ENCODE data around the gene DLGAP1. TPM values are rescaled to one million over a fixed set of nuclear protein-coding genes. Genes with fewer than 3 reads are reported as not detected.

The DLGAP1 gene
- total RNA-seq, 1 donor from 2014 or later: 11.5 TPM

DNA sequence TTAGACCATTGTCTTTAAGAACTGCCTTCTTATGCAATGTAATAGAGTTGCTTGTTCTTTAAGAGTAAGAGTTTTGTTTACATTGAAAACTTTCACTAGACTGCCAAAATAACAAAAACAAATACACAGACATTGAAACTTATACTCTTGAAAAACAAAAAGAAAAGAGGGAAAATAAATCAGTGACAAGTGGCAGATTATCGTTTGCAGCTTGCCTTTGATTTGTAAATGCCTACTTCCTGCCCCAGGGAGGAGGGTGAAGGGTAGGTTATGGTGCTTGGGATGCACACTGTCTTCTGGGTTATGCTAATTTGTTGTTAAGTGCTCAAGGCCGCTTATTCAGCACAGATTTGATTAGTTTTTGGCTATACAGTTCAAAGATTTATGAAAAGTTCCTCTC, 806.5 kb downstream of the DLGAP1 start:
- DNase-seq (ENCODE audit: low read depth, low spot score): no peak
- Mint-ChIP-seq H3K27ac (ENCODE audit: unreplicated experiment) (no peak overlapping the region), H3K4me1 (peaks cover 44% of the 10 kb centered on the region), H3K4me3 (no peak overlapping the region), H3K27me3 (ENCODE audit: low read depth) (no peaks in the 10 kb centered on the region), H3K36me3 (ENCODE audit: low read depth) (no peaks in the 10 kb centered on the region), H3K9me3 (no peaks in the 10 kb centered on the region)
- TF ChIP-seq, protein P1, sequence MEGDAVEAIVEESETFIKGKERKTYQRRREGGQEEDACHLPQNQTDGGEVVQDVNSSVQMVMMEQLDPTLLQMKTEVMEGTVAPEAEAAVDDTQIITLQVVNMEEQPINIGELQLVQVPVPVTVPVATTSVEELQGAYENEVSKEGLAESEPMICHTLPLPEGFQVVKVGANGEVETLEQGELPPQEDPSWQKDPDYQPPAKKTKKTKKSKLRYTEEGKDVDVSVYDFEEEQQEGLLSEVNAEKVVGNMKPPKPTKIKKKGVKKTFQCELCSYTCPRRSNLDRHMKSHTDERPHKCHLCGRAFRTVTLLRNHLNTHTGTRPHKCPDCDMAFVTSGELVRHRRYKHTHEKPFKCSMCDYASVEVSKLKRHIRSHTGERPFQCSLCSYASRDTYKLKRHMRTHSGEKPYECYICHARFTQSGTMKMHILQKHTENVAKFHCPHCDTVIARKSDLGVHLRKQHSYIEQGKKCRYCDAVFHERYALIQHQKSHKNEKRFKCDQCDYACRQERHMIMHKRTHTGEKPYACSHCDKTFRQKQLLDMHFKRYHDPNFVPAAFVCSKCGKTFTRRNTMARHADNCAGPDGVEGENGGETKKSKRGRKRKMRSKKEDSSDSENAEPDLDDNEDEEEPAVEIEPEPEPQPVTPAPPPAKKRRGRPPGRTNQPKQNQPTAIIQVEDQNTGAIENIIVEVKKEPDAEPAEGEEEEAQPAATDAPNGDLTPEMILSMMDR (conservative IDR thresholded peaks at IDR 0.05): no peak

DNA sequence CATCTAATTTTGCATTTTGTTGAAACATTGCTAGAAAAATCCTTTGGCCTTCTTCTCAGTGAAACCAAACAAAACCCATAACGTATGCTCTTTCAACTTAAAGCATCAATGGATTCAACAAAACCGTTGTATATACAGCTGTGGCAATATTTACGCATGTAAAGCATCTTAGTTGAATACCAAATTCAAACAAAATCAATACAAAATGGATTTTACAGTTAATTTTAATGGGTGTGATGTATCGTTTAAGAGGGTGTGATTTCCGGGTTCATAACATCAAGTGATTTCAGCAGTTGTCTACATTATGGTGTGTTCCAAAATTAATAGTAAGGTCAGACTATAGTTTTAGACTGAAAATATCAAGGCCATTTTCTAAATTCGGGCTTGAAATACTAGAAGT, 806.9 kb downstream of the DLGAP1 start:
- DNase-seq (ENCODE audit: low read depth, low spot score): no peak
- H3K27ac Mint-ChIP-seq (ENCODE audit: unreplicated experiment): no peak overlapping the region
- H3K27me3 Mint-ChIP-seq (ENCODE audit: low read depth): no peaks in the 10 kb centered on the region
- no peak overlapping the region for H3K4me3 Mint-ChIP-seq
- TF ChIP-seq, protein P1 (conservative IDR thresholded peaks at IDR 0.05): no peak
- peaks cover 40% of the 10 kb centered on the region for H3K4me1 Mint-ChIP-seq
- H3K36me3 Mint-ChIP-seq (ENCODE audit: low read depth): no peaks in the 10 kb centered on the region
- H3K9me3 Mint-ChIP-seq: no peaks in the 10 kb centered on the region

DNA sequence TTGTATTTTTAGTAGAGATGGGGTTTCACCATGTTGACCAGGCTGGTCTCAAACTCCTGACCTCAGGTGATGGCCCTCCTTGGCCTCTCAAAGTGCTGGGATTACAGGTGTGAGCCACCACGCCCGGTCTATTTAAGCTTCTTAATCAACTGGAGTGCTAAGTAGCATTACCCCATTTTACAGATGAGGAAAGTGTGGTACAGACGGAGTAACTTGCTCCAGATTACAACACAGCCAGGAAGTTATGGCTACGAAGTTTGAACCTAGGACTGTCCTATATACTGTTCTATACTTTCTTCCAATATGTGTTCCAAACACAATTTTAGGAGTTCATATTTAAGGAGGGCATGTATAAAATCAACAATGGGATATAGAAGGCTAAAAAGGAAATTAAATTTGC, 807.5 kb downstream of the DLGAP1 start:
- no peak for DNase-seq (ENCODE audit: low read depth, low spot score)
- no peaks in the 10 kb centered on the region for H3K9me3 Mint-ChIP-seq
- TF ChIP-seq, protein P1 (conservative IDR thresholded peaks at IDR 0.05): no peak
- H3K4me3 Mint-ChIP-seq: no peak overlapping the region
- H3K27me3 Mint-ChIP-seq (ENCODE audit: low read depth): no peaks in the 10 kb centered on the region
- H3K4me1 Mint-ChIP-seq: peaks cover 34% of the 10 kb centered on the region
- H3K36me3 Mint-ChIP-seq (ENCODE audit: low read depth): no peaks in the 10 kb centered on the region
- no peak overlapping the region for H3K27ac Mint-ChIP-seq (ENCODE audit: unreplicated experiment)

DNA sequence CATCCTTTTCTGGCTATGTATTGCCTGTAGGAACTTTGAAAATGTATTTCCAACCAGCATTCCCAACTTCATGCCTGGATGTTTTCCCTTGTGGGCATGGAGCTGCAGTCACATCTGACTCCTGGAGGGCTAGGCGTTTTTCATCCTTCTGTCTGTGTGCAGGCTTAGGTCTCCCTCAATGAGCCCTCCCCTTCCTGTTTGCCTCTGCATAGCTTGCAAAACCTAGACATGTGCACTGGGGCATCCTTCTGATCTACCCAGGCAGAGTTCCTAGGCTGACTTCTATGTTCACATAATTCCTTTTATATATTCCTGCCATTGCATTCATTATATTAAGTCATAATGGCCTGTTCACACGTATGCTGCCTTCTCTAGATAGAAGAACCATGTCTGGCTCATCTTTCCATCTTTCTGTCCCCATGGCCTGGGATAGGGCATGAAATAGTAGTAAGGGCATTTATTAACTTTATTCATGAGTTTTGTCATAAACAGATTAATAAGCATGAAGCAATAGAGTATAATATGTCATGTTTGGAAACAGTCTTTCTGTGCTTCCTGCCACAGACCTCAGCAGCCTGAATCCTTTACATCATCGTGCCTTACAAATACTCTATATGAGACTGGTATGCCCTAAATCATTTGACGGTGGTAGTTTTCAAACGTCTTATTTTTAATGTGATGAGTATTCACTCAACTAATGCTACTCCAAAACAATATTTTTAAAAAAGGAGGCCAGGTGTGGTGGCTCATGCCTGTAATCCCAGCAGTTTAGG, 809.5 kb downstream of the DLGAP1 start:
- Mint-ChIP-seq H3K36me3 (ENCODE audit: low read depth) (no peaks in the 10 kb centered on the region), H3K4me3 (no peak overlapping the region), H3K27ac (ENCODE audit: unreplicated experiment) (no peak overlapping the region), H3K4me1 (peaks cover 33% of the 10 kb centered on the region), H3K9me3 (no peaks in the 10 kb centered on the region), H3K27me3 (ENCODE audit: low read depth) (no peaks in the 10 kb centered on the region)
- TF ChIP-seq, protein P1 (conservative IDR thresholded peaks at IDR 0.05): no peak
- DNase-seq (ENCODE audit: low read depth, low spot score): no peak

DNA sequence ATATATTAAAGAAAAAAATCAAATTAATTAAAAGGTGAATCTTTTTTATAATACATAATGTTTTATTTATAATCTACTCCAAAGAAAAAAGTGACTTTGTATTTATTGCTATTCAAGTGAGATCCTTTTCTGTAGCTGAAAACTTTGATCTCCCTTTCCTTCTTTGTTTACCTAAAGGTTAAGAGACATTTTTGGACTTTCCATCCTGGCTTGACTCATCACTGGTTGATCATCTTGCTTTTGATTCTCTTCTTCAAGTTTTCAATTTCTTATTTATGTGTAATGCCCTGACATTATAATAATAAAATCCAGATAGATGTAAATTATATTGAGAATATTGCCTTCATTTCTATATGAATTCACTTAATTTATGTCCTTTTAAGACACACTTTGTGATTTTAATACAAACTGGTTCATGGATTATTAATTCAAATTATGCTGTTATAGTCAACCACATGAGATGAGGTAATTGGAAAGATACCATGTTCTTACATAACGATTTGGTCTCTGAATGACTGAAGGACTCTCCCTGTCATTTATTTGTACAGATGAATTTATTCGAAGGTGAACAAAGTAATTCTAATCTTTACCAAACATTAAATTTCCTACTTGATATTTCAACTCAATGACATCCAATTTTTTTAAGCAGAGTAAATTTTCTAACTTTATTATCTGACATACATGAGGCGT, 820.7 kb downstream of the DLGAP1 start:
- Mint-ChIP-seq H3K27ac (ENCODE audit: unreplicated experiment) (no peak overlapping the region), H3K27me3 (ENCODE audit: low read depth) (no peaks in the 10 kb centered on the region), H3K36me3 (ENCODE audit: low read depth) (no peaks in the 10 kb centered on the region), H3K4me3 (no peak overlapping the region), H3K9me3 (no peaks in the 10 kb centered on the region), H3K4me1 (peaks cover 3% of the 10 kb centered on the region)
- TF ChIP-seq, protein P1 (conservative IDR thresholded peaks at IDR 0.05): no peak
- no peak for DNase-seq (ENCODE audit: low read depth, low spot score)
